ENCODE results near the gene DROSHA. TPM values are rescaled to one million over a fixed set of nuclear protein-coding genes. Genes with fewer than 3 reads are reported as not detected.

Gene DROSHA
- polyA plus RNA-seq, 1 donor (not counting 4 experiments of a cell fraction or from before 2014, with no cell fraction given), result 39.9 TPM

- H3K4me3 ChIP-seq (ENCODE audit: control insufficient read depth in 2 of 3, extremely low read depth in 1 of 3, insufficient read depth in 2 of 3, low read depth in 1 of 3, low read length in 3 of 3), result no peak overlapping the region
- peaks cover 3 to 4% of the 10 kb centered on the region in 2 experiments for H3K36me3 ChIP-seq (ENCODE audit: control insufficient read depth in 2 of 2, extremely low read depth in 1 of 2, insufficient read depth in 2 of 2, low read length in 2 of 2)
- no peak overlapping the region for H3K27ac ChIP-seq (ENCODE audit: control insufficient read depth, insufficient read depth, low read length)
- no peak overlapping the region for H3K4me2 ChIP-seq (ENCODE audit: control insufficient read depth, extremely low read depth, insufficient read depth, low read depth, low read length)
- no peak overlapping the region for H3K9ac ChIP-seq (ENCODE audit: control insufficient read depth, extremely low read depth, insufficient read depth, low read length)
- no peaks in the 10 kb centered on the region for H4K20me1 ChIP-seq (ENCODE audit: control insufficient read depth, extremely low read depth, insufficient read depth, low read length)
- H3K9me1 ChIP-seq (ENCODE audit: control insufficient read depth, extremely low read depth, insufficient read depth, low read length), result no peaks in the 10 kb centered on the region
- DNase-seq (ENCODE audit: low read depth, low spot score) (no peak), FAIRE-seq (no peak)
- no peaks in the 10 kb centered on the region for H3K9me3 ChIP-seq (ENCODE audit: control insufficient read depth, low read depth, low read length)
- dilution Hi-C loops (cut with MboI; ENCODE audit: extremely low pct_ligation_motif_present, low sequenced_read_pairs), result no loop called here
- H3K79me2 ChIP-seq (ENCODE audit: control insufficient read depth, insufficient read depth, low read length), result no peaks in the 10 kb centered on the region
- no peak for TF ChIP-seq EZH2 (IDR thresholded peaks at IDR 0.05; ENCODE audit: low read length)
- TF ChIP-seq, protein P1, sequence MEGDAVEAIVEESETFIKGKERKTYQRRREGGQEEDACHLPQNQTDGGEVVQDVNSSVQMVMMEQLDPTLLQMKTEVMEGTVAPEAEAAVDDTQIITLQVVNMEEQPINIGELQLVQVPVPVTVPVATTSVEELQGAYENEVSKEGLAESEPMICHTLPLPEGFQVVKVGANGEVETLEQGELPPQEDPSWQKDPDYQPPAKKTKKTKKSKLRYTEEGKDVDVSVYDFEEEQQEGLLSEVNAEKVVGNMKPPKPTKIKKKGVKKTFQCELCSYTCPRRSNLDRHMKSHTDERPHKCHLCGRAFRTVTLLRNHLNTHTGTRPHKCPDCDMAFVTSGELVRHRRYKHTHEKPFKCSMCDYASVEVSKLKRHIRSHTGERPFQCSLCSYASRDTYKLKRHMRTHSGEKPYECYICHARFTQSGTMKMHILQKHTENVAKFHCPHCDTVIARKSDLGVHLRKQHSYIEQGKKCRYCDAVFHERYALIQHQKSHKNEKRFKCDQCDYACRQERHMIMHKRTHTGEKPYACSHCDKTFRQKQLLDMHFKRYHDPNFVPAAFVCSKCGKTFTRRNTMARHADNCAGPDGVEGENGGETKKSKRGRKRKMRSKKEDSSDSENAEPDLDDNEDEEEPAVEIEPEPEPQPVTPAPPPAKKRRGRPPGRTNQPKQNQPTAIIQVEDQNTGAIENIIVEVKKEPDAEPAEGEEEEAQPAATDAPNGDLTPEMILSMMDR (optimal IDR thresholded peaks at IDR 0.05 in 1 of 3, IDR thresholded peaks at IDR 0.05 in 1 of 3, conservative IDR thresholded peaks at IDR 0.05 in 1 of 3; ENCODE audit: extremely low read depth in 1 of 3, insufficient read depth in 2 of 3, low read length in 3 of 3), result no peak
- H3K4me1 ChIP-seq (ENCODE audit: control insufficient read depth, extremely low read depth, insufficient read depth, low read length), result no peaks in the 10 kb centered on the region
- H2AFZ ChIP-seq (ENCODE audit: control insufficient read depth, low read length), result no peak overlapping the region
- H3K27me3 ChIP-seq (ENCODE audit: control insufficient read depth, extremely low read depth, insufficient read depth, low read length), result no peaks in the 10 kb centered on the region
Observed at GRCh38 chr5:31449174-31449573, 82.7 kb downstream of the DROSHA start.

DNA sequence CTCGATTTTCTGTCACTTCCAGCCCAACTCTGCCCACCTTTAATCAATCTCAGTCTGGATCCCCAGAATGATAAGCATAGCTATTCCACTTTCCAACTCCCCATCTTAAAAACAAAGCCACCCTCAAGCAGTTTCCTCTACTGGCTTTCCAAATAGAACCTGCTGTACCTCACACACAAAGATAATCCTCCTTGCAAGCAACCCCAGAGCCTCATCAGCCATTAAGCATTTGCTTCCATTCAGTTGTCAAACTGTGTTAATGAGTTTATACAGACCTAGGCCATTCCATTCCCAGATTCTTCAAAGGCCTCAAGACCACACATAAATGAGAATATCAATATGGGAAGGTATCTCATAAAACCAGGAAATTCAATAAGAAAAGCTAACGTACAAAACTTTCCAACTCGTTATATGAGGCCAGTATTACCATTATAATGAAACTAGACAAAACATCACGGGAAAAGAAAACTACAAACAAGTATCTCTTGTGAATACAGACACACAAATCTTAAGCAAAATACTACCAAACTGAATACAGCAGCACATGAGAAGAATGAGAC is 86.8 kb downstream of the DROSHA start:
- dilution Hi-C loops (cut with MboI; ENCODE audit: extremely low pct_ligation_motif_present, low sequenced_read_pairs), result no loop called here
- DNase-seq (ENCODE audit: low read depth, low spot score), result no peak

More for the DNA sequence above, 86.8 kb downstream of the DROSHA start:
- Histone ChIP-seq H3K4me2 (ENCODE audit: control insufficient read depth, extremely low read depth, insufficient read depth, low read depth, low read length) (no peak overlapping the region), H3K4me1 (ENCODE audit: control insufficient read depth, extremely low read depth, insufficient read depth, low read length) (no peaks in the 10 kb centered on the region), H3K9me3 (ENCODE audit: control insufficient read depth, low read depth, low read length) (no peaks in the 10 kb centered on the region), H3K4me3 (ENCODE audit: control insufficient read depth in 2 of 3, extremely low read depth in 1 of 3, insufficient read depth in 2 of 3, low read depth in 1 of 3, low read length in 3 of 3) (no peak overlapping the region), H3K79me2 (ENCODE audit: control insufficient read depth, insufficient read depth, low read length) (no peaks in the 10 kb centered on the region), H3K9ac (ENCODE audit: control insufficient read depth, extremely low read depth, insufficient read depth, low read length) (no peak overlapping the region), H3K27ac (ENCODE audit: control insufficient read depth, insufficient read depth, low read length) (no peak overlapping the region), H3K36me3 (ENCODE audit: control insufficient read depth in 2 of 2, extremely low read depth in 1 of 2, insufficient read depth in 2 of 2, low read length in 2 of 2) (peaks cover 0 to 6% of the 10 kb centered on the region in 2 experiments), H4K20me1 (ENCODE audit: control insufficient read depth, extremely low read depth, insufficient read depth, low read length) (no peaks in the 10 kb centered on the region), H2AFZ (ENCODE audit: control insufficient read depth, low read length) (no peak overlapping the region), H3K9me1 (ENCODE audit: control insufficient read depth, extremely low read depth, insufficient read depth, low read length) (no peaks in the 10 kb centered on the region), H3K27me3 (ENCODE audit: control insufficient read depth, extremely low read depth, insufficient read depth, low read length) (no peaks in the 10 kb centered on the region)
- FAIRE-seq, result no peak
- TF ChIP-seq, protein P1 (optimal IDR thresholded peaks at IDR 0.05 in 1 of 3, IDR thresholded peaks at IDR 0.05 in 1 of 3, conservative IDR thresholded peaks at IDR 0.05 in 1 of 3; ENCODE audit: extremely low read depth in 1 of 3, insufficient read depth in 2 of 3, low read length in 3 of 3), result no peak
- TF ChIP-seq EZH2 (IDR thresholded peaks at IDR 0.05; ENCODE audit: low read length), result no peak

All from keratinocyte (primary cell).